ENCODE results near the gene AGK. TPM values are rescaled to one million over a fixed set of nuclear protein-coding genes. Genes with fewer than 3 reads are reported as not detected.
"Not testable (repeated sequence)": the region's sequence is repeated elsewhere in the genome, so short reads cannot be mapped to it uniquely, and the experiment has no call there.

The AGK gene
- total RNA-seq, 1 donor from 2014 or later = 68.5 TPM

- intact Hi-C loops (cut with micrococcal nuclease) = no loop called here
Observed at GRCh38 chr7:141640239-141640840, 89.1 kb downstream of the AGK start.

GRCh38 chr7:141641876-141642275 is 90.7 kb downstream of the AGK start:
- intact Hi-C loops (cut with micrococcal nuclease) = no loop called here

- intact Hi-C loops (cut with micrococcal nuclease) = no loop called here
Observed at GRCh38 chr7:141645188-141645587, 94.0 kb downstream of the AGK start.

GRCh38 chr7:141646826-141647480 is 95.7 kb downstream of the AGK start:
- intact Hi-C loops (cut with micrococcal nuclease) = no loop called here

- intact Hi-C loops (cut with micrococcal nuclease) = not testable (repeated sequence)
Observed at GRCh38 chr7:141647701-141648100, 96.5 kb downstream of the AGK start.

- intact Hi-C loops (cut with micrococcal nuclease) = no loop called here
Observed at GRCh38 chr7:141648276-141649114, 97.3 kb downstream of the AGK start.

GRCh38 chr7:141649137-141649864 is 98.1 kb downstream of the AGK start:
- intact Hi-C loops (cut with micrococcal nuclease) = no loop called here

GRCh38 chr7:141649865-141650634 is 98.8 kb downstream of the AGK start:
- intact Hi-C loops (cut with micrococcal nuclease) = no loop called here

- intact Hi-C loops (cut with micrococcal nuclease) = no loop called here
Observed at GRCh38 chr7:141651417-141651816, 100.2 kb downstream of the AGK start.

- intact Hi-C loops (cut with micrococcal nuclease) = no loop called here
Observed at GRCh38 chr7:141652691-141653090, 101.5 kb downstream of the AGK start.

GRCh38 chr7:141654551-141654950 is 103.3 kb downstream of the AGK start:
- intact Hi-C loops (cut with micrococcal nuclease) = loop anchor here (1.0 kb wide), 2 partner anchors 84 to 132 kb away; partner anchors contain the start of gene SSBP1

- intact Hi-C loops (cut with micrococcal nuclease) = no loop called here
Observed at GRCh38 chr7:141659501-141659900, 108.3 kb downstream of the AGK start.

GRCh38 chr7:141660259-141660658 is 109.0 kb downstream of the AGK start:
- intact Hi-C loops (cut with micrococcal nuclease) = loop anchor here (5.0 kb wide), 1 partner anchor 42 kb away; the partner anchor contains the start of gene DENND11

- intact Hi-C loops (cut with micrococcal nuclease) = loop anchor here (5.0 kb wide), 1 partner anchor 39 kb away; the partner anchor contains the start of gene DENND11
Observed at GRCh38 chr7:141663081-141663849, 112.1 kb downstream of the AGK start.

GRCh38 chr7:141664450-141664849 is 113.2 kb downstream of the AGK start:
- intact Hi-C loops (cut with micrococcal nuclease) = loop anchor here (5.0 kb wide), 1 partner anchor 38 kb away; the partner anchor contains the start of gene DENND11

- intact Hi-C loops (cut with micrococcal nuclease) = no loop called here
Observed at GRCh38 chr7:141665208-141666035, 114.2 kb downstream of the AGK start.

GRCh38 chr7:141666071-141666470 is 114.9 kb downstream of the AGK start:
- intact Hi-C loops (cut with micrococcal nuclease) = no loop called here

GRCh38 chr7:141668853-141669252 is 117.6 kb downstream of the AGK start:
- intact Hi-C loops (cut with micrococcal nuclease) = no loop called here

Measured in T-helper 2 cell treated with Interferon-gamma antibody and Interleukin-4, amounts not matched to agents 100 ng/mL and 5 ng/mL, for 36 hours (primary cell).